HepG2 (cell line): Measurements from ENCODE around the gene ADGRG6. TPM values are rescaled to one million over a fixed set of nuclear protein-coding genes. Genes with fewer than 3 reads are reported as not detected.

Source experiments
- CEBPG ChIP-seq: IDR thresholded peaks from 2 replicates; pipeline ENCODE4 v1.6.1; 2016
- ELF3 ChIP-seq: IDR thresholded peaks from 2 replicates; pipeline ENCODE4 v1.6.1; 2016; ENCODE audit warnings: missing genetic modification reagents, missing compliant biosample characterization
- ERF ChIP-seq: IDR thresholded peaks from 2 replicates; pipeline ENCODE4 v1.6.1; 2018; ENCODE audit warnings: missing biosample characterization, missing genetic modification reagents
- FOSL1 ChIP-seq: sonication (generic); formaldehyde crosslinking; IDR thresholded peaks from 2 replicates; pipeline ENCODE4 v1.9.0; 2021; ENCODE audit warnings: missing genetic modification reagents, borderline replicate concordance
- FOXK1 ChIP-seq: sonication (generic); formaldehyde crosslinking; IDR thresholded peaks from 2 replicates; pipeline ENCODE4 v1.4.0; 2020; ENCODE audit warnings: low read depth, missing genetic modification reagents, borderline replicate concordance
- GATA4 ChIP-seq: sonication (generic); IDR thresholded peaks from 2 replicates; pipeline ENCODE4 v1.6.1; 2016; ENCODE audit warnings: antibody characterized with exemption, low read depth, borderline replicate concordance
- NFATC3 ChIP-seq: sonication (generic); formaldehyde crosslinking; IDR thresholded peaks from 2 replicates; pipeline ENCODE4 v1.5.1; 2020; ENCODE audit warnings: mild to moderate bottlenecking, missing genetic modification reagents
- REL ChIP-seq: sonication (generic); formaldehyde crosslinking; conservative IDR thresholded peaks from 2 replicates; pipeline ENCODE4 v1.8.0; 2022; ENCODE audit warnings: mild to moderate bottlenecking, missing genetic modification reagents, moderate library complexity
- SIN3A ChIP-seq: IDR thresholded peaks from 2 replicates; pipeline ENCODE4 v1.6.1; 2011; ENCODE audit warnings: low read depth, mild to moderate bottlenecking, control low read depth, low read length, borderline replicate concordance
- TBX2 ChIP-seq: sonication (generic); formaldehyde crosslinking; IDR thresholded peaks from 2 replicates; pipeline ENCODE4 v1.5.0; 2020; ENCODE audit warnings: missing genetic modification reagents, mild to moderate bottlenecking, borderline replicate concordance
- ZNF136 ChIP-seq: sonication (generic); formaldehyde crosslinking; IDR thresholded peaks from 2 replicates; pipeline ENCODE4 v1.8.1; 2022; ENCODE audit warnings: low read depth, mild to moderate bottlenecking, moderate library complexity, missing genetic modification reagents
- ZNF550 ChIP-seq: sonication (generic); formaldehyde crosslinking; IDR thresholded peaks from 2 replicates; pipeline ENCODE4 v1.4.0; 2020; ENCODE audit warnings: mild to moderate bottlenecking, missing genetic modification reagents, borderline replicate concordance
- ZNF569 ChIP-seq: sonication (generic); formaldehyde crosslinking; IDR thresholded peaks from 2 replicates; pipeline ENCODE4 v1.5.0; 2020; ENCODE audit warnings: mild to moderate bottlenecking, missing genetic modification reagents, moderate library complexity, borderline replicate concordance
- ZNF615 ChIP-seq: sonication (generic); formaldehyde crosslinking; IDR thresholded peaks from 2 replicates; pipeline ENCODE4 v1.5.0; 2020; ENCODE audit warnings: mild to moderate bottlenecking, missing genetic modification reagents, borderline replicate concordance
- ZNF678 ChIP-seq: sonication (generic); formaldehyde crosslinking; IDR thresholded peaks from 2 replicates; pipeline ENCODE4 v1.4.0; 2020; ENCODE audit warnings: mild to moderate bottlenecking, missing genetic modification reagents
- ZNF749 ChIP-seq: sonication (generic); formaldehyde crosslinking; IDR thresholded peaks from 2 replicates; pipeline ENCODE4 v1.8.0; 2022; ENCODE audit warnings: mild to moderate bottlenecking, missing genetic modification reagents, moderate library complexity, borderline replicate concordance
- polyA plus RNA-seq, 8 experiments: library from polyadenylated mRNA; depleted of rRNA in 3 of 8; stranded (reverse) in 7 of 8; unstranded in 1 of 8; fragments of >200 nt; fragmentation: Illumina TruSeq in 4 of 8; extraction: Trizol in 4 of 8; gene quantifications; 2 replicates each; pipeline versions ENCODE4 v1.2.1 to v1.2.3, GENCODE V29; 2011 to 2016; ENCODE audit warnings: low read depth in 4 of 8, missing spikeins in 1 of 8, mixed read lengths in 1 of 8; ENCODE audit not compliant: insufficient read depth in 1 of 8
- total RNA-seq, 5 experiments: library from RNA; depleted of rRNA; stranded (reverse); fragments of >200 nt; fragmentation: Illumina TruSeq; extraction: Trizol; gene quantifications; 2 replicates each; pipeline ENCODE4 v1.2.3, GENCODE V29; 2016; ENCODE audit warnings: low read depth in 1 of 5
- TF ChIP-seq, protein P1 (sequence below): sonication (generic); formaldehyde crosslinking; IDR thresholded peaks from 2 replicates; pipeline ENCODE4 v1.8.0; 2022; ENCODE audit warnings: mild to moderate bottlenecking, missing genetic modification reagents, borderline replicate concordance
- TF ChIP-seq, protein P2 (sequence below): sonication (generic); formaldehyde crosslinking; IDR thresholded peaks from 2 replicates; pipeline ENCODE4 v1.4.0; 2020; ENCODE audit warnings: missing genetic modification reagents, mild to moderate bottlenecking, borderline replicate concordance
- TF ChIP-seq, protein P3 (sequence below): IDR thresholded peaks from 2 replicates; pipeline ENCODE4 v1.6.1; 2018; ENCODE audit warnings: missing genetic modification reagents, mild to moderate bottlenecking, missing compliant biosample characterization
- TF ChIP-seq, protein P4 (sequence below): sonication (generic); formaldehyde crosslinking; IDR thresholded peaks from 2 replicates; pipeline ENCODE4 v1.4.0; 2020; ENCODE audit warnings: missing genetic modification reagents
- TF ChIP-seq, protein P5 (sequence below): sonication (generic); formaldehyde crosslinking; IDR thresholded peaks from 2 replicates; pipeline ENCODE4 v1.8.0; 2022; ENCODE audit warnings: mild to moderate bottlenecking, missing genetic modification reagents; ENCODE audit not compliant: insufficient replicate concordance

Gene ADGRG6
- total and polyA plus RNA-seq, 2 of the 13 experiments (the other 11 are each of a cell fraction or from before 2014, with no cell fraction given): 129 to 249 TPM

DNA sequence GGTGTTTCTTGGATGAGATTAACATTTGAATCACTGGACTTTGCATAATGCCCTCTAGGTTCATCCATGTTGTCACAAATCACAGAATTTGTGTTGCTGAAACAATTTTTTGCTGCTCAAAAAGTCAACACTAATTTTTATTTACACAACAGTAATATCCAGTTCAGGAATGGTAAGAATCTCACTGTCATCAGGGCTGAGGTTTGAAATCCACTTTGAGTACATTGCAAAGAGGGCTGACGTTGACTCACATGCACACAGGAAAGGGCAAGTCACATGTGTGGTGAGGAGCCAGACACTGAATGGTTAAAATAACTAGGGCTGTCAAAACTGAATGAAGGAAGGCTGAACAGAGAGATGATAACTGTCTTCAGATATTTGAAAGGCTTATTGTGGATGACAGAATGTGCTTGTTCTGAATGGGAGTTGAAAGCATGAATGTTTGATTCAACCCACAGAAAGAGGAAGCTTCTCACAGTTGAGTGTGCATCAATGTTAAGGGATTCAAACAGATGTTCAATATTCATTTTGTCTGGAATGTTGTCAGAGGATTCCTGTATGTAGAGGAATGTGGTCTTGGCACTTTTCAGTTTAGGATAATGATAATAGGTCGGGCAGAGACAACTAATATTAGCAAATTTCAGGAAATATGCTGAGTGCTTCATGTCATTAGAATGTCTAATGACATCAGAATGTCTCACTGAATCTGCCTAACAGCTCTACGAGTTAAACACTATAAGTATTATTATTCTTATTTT is 3.6 kb upstream of the ADGRG6 start (continued):
- TF ChIP-seq, protein P1, sequence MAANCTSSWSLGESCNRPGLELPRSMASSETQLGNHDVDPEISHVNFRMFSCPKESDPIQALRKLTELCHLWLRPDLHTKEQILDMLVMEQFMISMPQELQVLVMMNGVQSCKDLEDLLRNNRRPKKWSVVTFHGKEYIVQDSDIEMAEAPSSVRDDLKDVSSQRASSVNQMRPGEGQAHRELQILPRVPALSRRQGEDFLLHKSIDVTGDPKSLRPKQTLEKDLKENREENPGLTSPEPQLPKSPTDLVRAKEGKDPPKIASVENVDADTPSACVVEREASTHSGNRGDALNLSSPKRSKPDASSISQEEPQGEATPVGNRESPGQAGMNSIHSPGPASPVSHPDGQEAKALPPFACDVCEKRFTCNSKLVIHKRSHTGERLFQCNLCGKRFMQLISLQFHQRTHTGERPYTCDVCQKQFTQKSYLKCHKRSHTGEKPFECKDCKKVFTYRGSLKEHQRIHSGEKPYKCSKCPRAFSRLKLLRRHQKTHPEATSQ: 0 out of 2 replicates have a peak, but pooled peaks have one; percentile 24
- no peak for TF ChIP-seq REL
- peak; percentile 85 for TF ChIP-seq FOXK1 (CRISPR knock-in tag)
- TF ChIP-seq, protein P2, sequence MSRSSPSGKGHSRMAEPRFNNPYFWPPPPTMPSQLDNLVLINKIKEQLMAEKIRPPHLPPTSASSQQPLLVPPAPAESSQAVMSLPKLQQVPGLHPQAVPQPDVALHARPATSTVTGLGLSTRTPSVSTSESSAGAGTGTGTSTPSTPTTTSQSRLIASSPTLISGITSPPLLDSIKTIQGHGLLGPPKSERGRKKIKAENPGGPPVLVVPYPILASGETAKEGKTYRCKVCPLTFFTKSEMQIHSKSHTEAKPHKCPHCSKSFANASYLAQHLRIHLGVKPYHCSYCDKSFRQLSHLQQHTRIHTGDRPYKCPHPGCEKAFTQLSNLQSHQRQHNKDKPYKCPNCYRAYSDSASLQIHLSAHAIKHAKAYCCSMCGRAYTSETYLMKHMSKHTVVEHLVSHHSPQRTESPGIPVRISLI: no peak
- TF ChIP-seq FOSL1 (CRISPR knock-in tag): no peak
- TF ChIP-seq SIN3A: 0 out of 2 replicates have a peak, but pooled peaks have one; percentile 68
- TF ChIP-seq ELF3 (CRISPR knock-in tag): peak; percentile 79
- peak; percentile 82 for TF ChIP-seq TBX2 (CRISPR knock-in tag)
- TF ChIP-seq ZNF569 (CRISPR knock-in tag): no peak
- TF ChIP-seq, protein P3, sequence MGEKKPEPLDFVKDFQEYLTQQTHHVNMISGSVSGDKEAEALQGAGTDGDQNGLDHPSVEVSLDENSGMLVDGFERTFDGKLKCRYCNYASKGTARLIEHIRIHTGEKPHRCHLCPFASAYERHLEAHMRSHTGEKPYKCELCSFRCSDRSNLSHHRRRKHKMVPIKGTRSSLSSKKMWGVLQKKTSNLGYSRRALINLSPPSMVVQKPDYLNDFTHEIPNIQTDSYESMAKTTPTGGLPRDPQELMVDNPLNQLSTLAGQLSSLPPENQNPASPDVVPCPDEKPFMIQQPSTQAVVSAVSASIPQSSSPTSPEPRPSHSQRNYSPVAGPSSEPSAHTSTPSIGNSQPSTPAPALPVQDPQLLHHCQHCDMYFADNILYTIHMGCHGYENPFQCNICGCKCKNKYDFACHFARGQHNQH: peak; percentile 87
- TF ChIP-seq ZNF678: no peak
- no peak for TF ChIP-seq ZNF749 (CRISPR knock-in tag)
- no peak for TF ChIP-seq ZNF615 (CRISPR knock-in tag)
- 0 out of 2 replicates have a peak, but pooled peaks have one; percentile 79 for TF ChIP-seq ZNF136 (CRISPR knock-in tag)
- peak; percentile 63 for TF ChIP-seq ERF
- TF ChIP-seq NFATC3 (CRISPR knock-in tag): peak; percentile 68; the same call in 1 of the 2 replicates
- TF ChIP-seq, protein P4, sequence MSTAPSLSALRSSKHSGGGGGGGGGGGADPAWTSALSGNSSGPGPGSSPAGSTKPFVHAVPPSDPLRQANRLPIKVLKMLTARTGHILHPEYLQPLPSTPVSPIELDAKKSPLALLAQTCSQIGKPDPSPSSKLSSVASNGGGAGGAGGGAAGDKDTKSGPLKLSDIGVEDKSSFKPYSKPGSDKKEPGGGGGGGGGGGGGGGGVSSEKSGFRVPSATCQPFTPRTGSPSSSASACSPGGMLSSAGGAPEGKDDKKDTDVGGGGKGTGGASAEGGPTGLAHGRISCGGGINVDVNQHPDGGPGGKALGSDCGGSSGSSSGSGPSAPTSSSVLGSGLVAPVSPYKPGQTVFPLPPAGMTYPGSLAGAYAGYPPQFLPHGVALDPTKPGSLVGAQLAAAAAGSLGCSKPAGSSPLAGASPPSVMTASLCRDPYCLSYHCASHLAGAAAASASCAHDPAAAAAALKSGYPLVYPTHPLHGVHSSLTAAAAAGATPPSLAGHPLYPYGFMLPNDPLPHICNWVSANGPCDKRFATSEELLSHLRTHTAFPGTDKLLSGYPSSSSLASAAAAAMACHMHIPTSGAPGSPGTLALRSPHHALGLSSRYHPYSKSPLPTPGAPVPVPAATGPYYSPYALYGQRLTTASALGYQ (CRISPR knock-in tag): 0 out of 2 replicates have a peak, but pooled peaks have one; percentile 9
- no peak for TF ChIP-seq ZNF550
- peak; percentile 79 for TF ChIP-seq CEBPG (CRISPR knock-in tag)
- peak; percentile 46; the same call in 1 of the 2 replicates for TF ChIP-seq GATA4
- TF ChIP-seq, protein P5, sequence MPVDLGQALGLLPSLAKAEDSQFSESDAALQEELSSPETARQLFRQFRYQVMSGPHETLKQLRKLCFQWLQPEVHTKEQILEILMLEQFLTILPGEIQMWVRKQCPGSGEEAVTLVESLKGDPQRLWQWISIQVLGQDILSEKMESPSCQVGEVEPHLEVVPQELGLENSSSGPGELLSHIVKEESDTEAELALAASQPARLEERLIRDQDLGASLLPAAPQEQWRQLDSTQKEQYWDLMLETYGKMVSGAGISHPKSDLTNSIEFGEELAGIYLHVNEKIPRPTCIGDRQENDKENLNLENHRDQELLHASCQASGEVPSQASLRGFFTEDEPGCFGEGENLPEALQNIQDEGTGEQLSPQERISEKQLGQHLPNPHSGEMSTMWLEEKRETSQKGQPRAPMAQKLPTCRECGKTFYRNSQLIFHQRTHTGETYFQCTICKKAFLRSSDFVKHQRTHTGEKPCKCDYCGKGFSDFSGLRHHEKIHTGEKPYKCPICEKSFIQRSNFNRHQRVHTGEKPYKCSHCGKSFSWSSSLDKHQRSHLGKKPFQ (CRISPR knock-in tag): no peak
